NCI-H1092 treated with DMSO at 0.1 percent for 48 hours (cell line): Measurements from ENCODE around the gene KCNQ4.

Source experiments
- DNase-seq: peaks from one replicate; lab custom pipeline; 2025; lab: John Stamatoyannopoulos, UW

KCNQ4 gene

GRCh38 chr1:40820251-40820797, 36.7 kb downstream of the KCNQ4 start:
- no peak for DNase-seq

- peak; percentile 59 for DNase-seq
These were observed 37.5 kb downstream of the KCNQ4 start for GRCh38 chr1:40820911-40821693.

GRCh38 chr1:40822890-40823289, 39.3 kb downstream of the KCNQ4 start:
- DNase-seq, result no peak

GRCh38 chr1:40823345-40823744, 39.8 kb downstream of the KCNQ4 start:
- no peak for DNase-seq

- no peak for DNase-seq
These were observed 40.4 kb downstream of the KCNQ4 start for GRCh38 chr1:40823983-40824382.

GRCh38 chr1:40824591-40825434, 41.2 kb downstream of the KCNQ4 start:
- DNase-seq, result no peak

GRCh38 chr1:40825435-40825788, 41.8 kb downstream of the KCNQ4 start:
- DNase-seq, result no peak

GRCh38 chr1:40825996-40826395, 42.4 kb downstream of the KCNQ4 start:
- no peak for DNase-seq

GRCh38 chr1:40829631-40830245, 46.2 kb downstream of the KCNQ4 start:
- DNase-seq, result no peak

- DNase-seq, result no peak
These were observed 46.9 kb downstream of the KCNQ4 start for GRCh38 chr1:40830419-40830943.

- DNase-seq, result no peak
These were observed 47.6 kb downstream of the KCNQ4 start for GRCh38 chr1:40831001-40831732.

- DNase-seq, result no peak
These were observed 50.4 kb downstream of the KCNQ4 start for GRCh38 chr1:40833979-40834378.

- DNase-seq, result no peak
These were observed 51.5 kb downstream of the KCNQ4 start for GRCh38 chr1:40834968-40835545.

- no peak for DNase-seq
These were observed 52.7 kb downstream of the KCNQ4 start for GRCh38 chr1:40836283-40836682.

- DNase-seq, result no peak
These were observed 54.0 kb downstream of the KCNQ4 start for GRCh38 chr1:40837601-40838000.

- no peak for DNase-seq
These were observed 54.7 kb downstream of the KCNQ4 start for GRCh38 chr1:40838045-40838979.

- DNase-seq, result no peak
These were observed 55.7 kb downstream of the KCNQ4 start for GRCh38 chr1:40838980-40839942.

GRCh38 chr1:40839943-40840335, 56.4 kb downstream of the KCNQ4 start:
- DNase-seq, result no peak
